Measurements from ENCODE around the gene COX10. TPM values are rescaled to one million over a fixed set of nuclear protein-coding genes. Genes with fewer than 3 reads are reported as not detected.
"Not testable (repeated sequence)": the region's sequence is repeated elsewhere in the genome, so short reads cannot be mapped to it uniquely, and the experiment has no call there.

COX10 gene
- total RNA-seq, 1 experiment from 2014 or later, result 20.9 TPM

GRCh38 chr17:14138649-14139048 is 69.3 kb downstream of the COX10 start:
- H3K9me3 ChIP-seq, result no peaks in the 10 kb centered on the region
- H3K36me3 ChIP-seq, result no peaks in the 10 kb centered on the region; the same call in 1 of the 2 replicates
- H3K27me3 ChIP-seq, result no peaks in the 10 kb centered on the region
- no peak for DNase-seq
- H3K4me3 ChIP-seq, result no peak overlapping the region

GRCh38 chr17:14143688-14144087 is 74.4 kb downstream of the COX10 start:
- DNase-seq, result no peak
- H3K36me3 ChIP-seq, result no peaks in the 10 kb centered on the region; the same call in 1 of the 2 replicates
- H3K27me3 ChIP-seq, result no peaks in the 10 kb centered on the region
- H3K4me3 ChIP-seq, result no peak overlapping the region
- no peaks in the 10 kb centered on the region; the same call in 1 of the 2 replicates for H3K9me3 ChIP-seq

- Histone ChIP-seq H3K4me3 (no peak overlapping the region), H3K27me3 (no peaks in the 10 kb centered on the region), H3K9me3 (no peaks in the 10 kb centered on the region; the same call in 1 of the 2 replicates), H3K36me3 (no peaks in the 10 kb centered on the region; the same call in 1 of the 2 replicates)
- no peak for DNase-seq
Observed at GRCh38 chr17:14144508-14144907, 75.2 kb downstream of the COX10 start.

- DNase-seq, result no peak
- Histone ChIP-seq H3K9me3 (no peaks in the 10 kb centered on the region; the same call in 1 of the 2 replicates), H3K27me3 (no peaks in the 10 kb centered on the region), H3K4me3 (no peak overlapping the region), H3K36me3 (no peaks in the 10 kb centered on the region)
Observed at GRCh38 chr17:14149751-14150150, 80.4 kb downstream of the COX10 start.

GRCh38 chr17:14150619-14151018 is 81.3 kb downstream of the COX10 start:
- Histone ChIP-seq H3K4me3 (no peak overlapping the region), H3K9me3 (no peaks in the 10 kb centered on the region; the same call in 1 of the 2 replicates), H3K27me3 (no peaks in the 10 kb centered on the region), H3K36me3 (no peaks in the 10 kb centered on the region)
- no peak for DNase-seq

GRCh38 chr17:14152721-14153120 is 83.4 kb downstream of the COX10 start:
- no peak for DNase-seq
- no peak overlapping the region for H3K4me3 ChIP-seq
- no peaks in the 10 kb centered on the region for H3K27me3 ChIP-seq
- H3K36me3 ChIP-seq, result no peaks in the 10 kb centered on the region
- no peaks in the 10 kb centered on the region for H3K9me3 ChIP-seq

GRCh38 chr17:14153374-14153773 is 84.1 kb downstream of the COX10 start:
- no peak for DNase-seq
- Histone ChIP-seq H3K36me3 (no peaks in the 10 kb centered on the region), H3K27me3 (no peaks in the 10 kb centered on the region), H3K9me3 (no peaks in the 10 kb centered on the region), H3K4me3 (no peak overlapping the region)

GRCh38 chr17:14156689-14157088 is 87.4 kb downstream of the COX10 start:
- no peak overlapping the region for H3K4me3 ChIP-seq
- no peaks in the 10 kb centered on the region for H3K27me3 ChIP-seq
- no peak for DNase-seq

GRCh38 chr17:14157822-14158221 is 88.5 kb downstream of the COX10 start:
- no peak for DNase-seq
- no peaks in the 10 kb centered on the region for H3K36me3 ChIP-seq

More at GRCh38 chr17:14156689-14157088, 87.4 kb downstream of the COX10 start:
- no peaks in the 10 kb centered on the region for H3K9me3 ChIP-seq
- no peaks in the 10 kb centered on the region for H3K36me3 ChIP-seq

GRCh38 chr17:14158707-14159106 is 89.4 kb downstream of the COX10 start:
- no peaks in the 10 kb centered on the region for H3K27me3 ChIP-seq
- H3K9me3 ChIP-seq, result no peaks in the 10 kb centered on the region
- DNase-seq, result no peak
- no peak overlapping the region for H3K4me3 ChIP-seq
- H3K36me3 ChIP-seq, result no peaks in the 10 kb centered on the region

More at GRCh38 chr17:14157822-14158221, 88.5 kb downstream of the COX10 start:
- no peaks in the 10 kb centered on the region for H3K27me3 ChIP-seq
- no peaks in the 10 kb centered on the region for H3K9me3 ChIP-seq
- H3K4me3 ChIP-seq, result no peak overlapping the region

GRCh38 chr17:14161419-14161818 is 92.1 kb downstream of the COX10 start:
- H3K36me3 ChIP-seq, result no peaks in the 10 kb centered on the region
- H3K9me3 ChIP-seq, result no peaks in the 10 kb centered on the region
- H3K27me3 ChIP-seq, result no peaks in the 10 kb centered on the region
- H3K4me3 ChIP-seq, result no peak overlapping the region
- no peak for DNase-seq

- no peak for DNase-seq
- Histone ChIP-seq H3K27me3 (no peaks in the 10 kb centered on the region), H3K4me3 (no peak overlapping the region), H3K9me3 (0 out of 2 replicates have a peak, but pooled peaks cover 5% of the 10 kb centered on the region), H3K36me3 (no peaks in the 10 kb centered on the region)
Observed at GRCh38 chr17:14165616-14166015, 96.3 kb downstream of the COX10 start.

GRCh38 chr17:14167831-14168230 is 98.5 kb downstream of the COX10 start:
- not testable (repeated sequence) for DNase-seq, H3K9me3 ChIP-seq, H3K4me3 ChIP-seq, H3K27me3 ChIP-seq, H3K36me3 ChIP-seq

GRCh38 chr17:14168582-14168981 is 99.3 kb downstream of the COX10 start:
- no peak overlapping the region for H3K4me3 ChIP-seq
- no peaks in the 10 kb centered on the region for H3K36me3 ChIP-seq
- 0 out of 2 replicates have a peak, but pooled peaks cover 5% of the 10 kb centered on the region for H3K9me3 ChIP-seq
- DNase-seq, result no peak
- no peaks in the 10 kb centered on the region for H3K27me3 ChIP-seq

- H3K9me3 ChIP-seq, result 0 out of 2 replicates have a peak, but pooled peaks cover 5% of the 10 kb centered on the region
- no peaks in the 10 kb centered on the region for H3K36me3 ChIP-seq
- H3K27me3 ChIP-seq, result no peaks in the 10 kb centered on the region
- no peak for DNase-seq
- H3K4me3 ChIP-seq, result no peak overlapping the region
Observed at GRCh38 chr17:14169287-14169686, 100.0 kb downstream of the COX10 start.

GRCh38 chr17:14169901-14170300 is 100.6 kb downstream of the COX10 start:
- DNase-seq, result no peak
- H3K36me3 ChIP-seq, result no peaks in the 10 kb centered on the region

GRCh38 chr17:14176989-14177388 is 107.7 kb downstream of the COX10 start:
- H3K4me3 ChIP-seq, H3K36me3 ChIP-seq, H3K27me3 ChIP-seq, H3K9me3 ChIP-seq, DNase-seq: not testable (repeated sequence)

More at GRCh38 chr17:14169901-14170300, 100.6 kb downstream of the COX10 start:
- Histone ChIP-seq H3K4me3 (no peak overlapping the region), H3K9me3 (0 out of 2 replicates have a peak, but pooled peaks cover 5% of the 10 kb centered on the region), H3K27me3 (no peaks in the 10 kb centered on the region)

GRCh38 chr17:14177801-14178200 is 108.5 kb downstream of the COX10 start:
- H3K9me3 ChIP-seq, H3K4me3 ChIP-seq, H3K36me3 ChIP-seq, H3K27me3 ChIP-seq, DNase-seq: not testable (repeated sequence)

Data from MG63 (cell line).